Activated CD4-positive, alpha-beta memory T cell treated with anti-CD3 and anti-CD28 coated beads, Interleukin-2, amount 10 ng/mL, durations not matched to agents 7 days and 5 days (primary cell): ENCODE data around the gene SLC6A9. TPM values are rescaled to one million over a fixed set of nuclear protein-coding genes. Genes with fewer than 3 reads are reported as not detected.

Experiments used
- CTCF ChIA-PET: fragments of 350-600 bp; sonication (Branson Sonifier 250); formaldehyde crosslinking; loops from one replicate; lab custom pipeline; 2021; ENCODE audit warnings: antibody characterized with exemption, inconsistent platforms; lab: Charles Lee
- POLR2A ChIA-PET: fragments of 350-600 bp; sonication (Branson Sonifier 250); formaldehyde crosslinking; loops from one replicate; lab custom pipeline; 2021; ENCODE audit warnings: antibody characterized with exemption; lab: Charles Lee
- DNase-seq: peaks from one replicate; pipeline ENCODE4 v3.0.0-alpha.2; 2020
- H3K27ac Mint-ChIP-seq: one replicate; pipeline ENCODE4 v1.8.0; 2021; ENCODE audit warnings: mild to moderate bottlenecking, mixed read lengths
- H3K27me3 Mint-ChIP-seq: one replicate; pipeline ENCODE4 v1.8.0; 2021; ENCODE audit warnings: mixed read lengths
- H3K36me3 Mint-ChIP-seq: one replicate; pipeline ENCODE4 v1.8.0; 2021; ENCODE audit warnings: low read depth, mixed read lengths
- H3K4me1 Mint-ChIP-seq: one replicate; pipeline ENCODE4 v1.8.0; 2021; ENCODE audit warnings: mixed read lengths
- H3K4me3 Mint-ChIP-seq: one replicate; pipeline ENCODE4 v1.8.0; 2021; ENCODE audit warnings: mild to moderate bottlenecking, mixed read lengths
- H3K9me3 Mint-ChIP-seq: one replicate; pipeline ENCODE4 v1.8.0; 2021; ENCODE audit warnings: mixed read lengths
- total RNA-seq, 2 experiments: library from RNA; stranded (reverse); gene quantifications; one replicate each; pipeline ENCODE4 v1.2.3, GENCODE V29; 2021

SLC6A9 gene
- total RNA-seq, 2 experiments from 2014 or later: 4.8 to 5.7 TPM

DNA sequence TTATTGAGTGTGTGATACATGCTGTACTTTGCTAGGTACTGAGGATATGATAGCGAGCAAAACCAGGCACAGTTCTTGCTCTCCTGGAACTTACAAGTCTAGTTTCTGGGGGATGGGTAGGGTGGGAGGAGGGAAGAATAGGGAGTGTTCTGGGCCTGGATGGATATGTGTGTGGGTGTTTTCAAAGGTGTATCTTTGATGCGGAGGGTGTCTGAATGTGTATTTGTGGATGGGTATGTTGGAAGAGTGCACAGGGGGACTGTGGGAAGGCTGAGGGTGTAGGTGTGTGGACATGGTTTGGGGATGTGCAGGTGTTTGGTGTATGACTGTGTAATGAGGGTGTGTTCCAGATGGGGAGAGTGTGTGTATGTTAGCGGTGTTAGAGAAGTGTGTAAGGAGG is 65.9 kb downstream of the SLC6A9 start:
- ChIA-PET CTCF (no interaction called here), POLR2A (no interaction called here)
- H3K27me3 Mint-ChIP-seq: no peaks in the 10 kb centered on the region
- no peaks in the 10 kb centered on the region for H3K9me3 Mint-ChIP-seq
- no peak overlapping the region for H3K27ac Mint-ChIP-seq
- H3K4me3 Mint-ChIP-seq: no peak overlapping the region
- peaks cover 19% of the 10 kb centered on the region for H3K4me1 Mint-ChIP-seq
- DNase-seq: no peak
- H3K36me3 Mint-ChIP-seq: peaks cover 6% of the 10 kb centered on the region

- Mint-ChIP-seq H3K9me3 (no peaks in the 10 kb centered on the region), H3K27ac (no peak overlapping the region), H3K4me1 (peaks cover 6% of the 10 kb centered on the region), H3K4me3 (no peak overlapping the region), H3K36me3 (peaks cover 6% of the 10 kb centered on the region), H3K27me3 (no peaks in the 10 kb centered on the region)
- ChIA-PET CTCF (interaction anchor here (0.6 to 1.2 kb wide), 2 partner anchors 31 to 40 kb away, joined by 3 read pairs; no protein-coding TSS in a partner anchor), POLR2A (interaction anchor here (1.1 kb wide), 1 partner anchor 11 kb away, joined by 3 read pairs; the partner anchor contains the start of gene ATP6V0B)
- DNase-seq: no peak
Measured at GRCh38 chr1:43963890-43964289, 67.4 kb downstream of the SLC6A9 start.

DNA sequence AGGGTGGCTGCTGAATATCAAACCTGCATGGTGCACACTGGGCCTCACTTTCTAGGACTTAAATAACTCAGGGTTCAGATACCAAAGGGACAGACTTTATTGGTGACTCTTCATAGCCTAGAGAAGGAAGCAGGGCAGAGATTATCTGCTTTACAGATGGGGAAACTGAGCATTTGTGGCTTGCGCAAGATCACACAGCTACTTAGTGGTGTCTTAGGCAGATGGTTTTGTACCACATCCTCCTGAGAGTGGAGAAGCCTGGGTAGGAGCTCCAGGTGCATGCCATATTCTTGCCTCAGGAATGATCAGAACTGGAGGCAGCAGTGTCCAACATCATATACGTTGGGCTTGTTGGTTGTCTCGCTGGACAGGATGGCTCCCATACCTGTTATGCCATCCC is 68.3 kb downstream of the SLC6A9 start:
- H3K27me3 Mint-ChIP-seq: no peaks in the 10 kb centered on the region
- H3K4me3 Mint-ChIP-seq: no peak overlapping the region
- no peaks in the 10 kb centered on the region for H3K9me3 Mint-ChIP-seq
- peaks cover 6% of the 10 kb centered on the region for H3K36me3 Mint-ChIP-seq
- CTCF ChIA-PET: no interaction called here
- H3K27ac Mint-ChIP-seq: no peak overlapping the region
- no peak for DNase-seq
- POLR2A ChIA-PET: no interaction called here
- peaks cover 3% of the 10 kb centered on the region for H3K4me1 Mint-ChIP-seq

DNA sequence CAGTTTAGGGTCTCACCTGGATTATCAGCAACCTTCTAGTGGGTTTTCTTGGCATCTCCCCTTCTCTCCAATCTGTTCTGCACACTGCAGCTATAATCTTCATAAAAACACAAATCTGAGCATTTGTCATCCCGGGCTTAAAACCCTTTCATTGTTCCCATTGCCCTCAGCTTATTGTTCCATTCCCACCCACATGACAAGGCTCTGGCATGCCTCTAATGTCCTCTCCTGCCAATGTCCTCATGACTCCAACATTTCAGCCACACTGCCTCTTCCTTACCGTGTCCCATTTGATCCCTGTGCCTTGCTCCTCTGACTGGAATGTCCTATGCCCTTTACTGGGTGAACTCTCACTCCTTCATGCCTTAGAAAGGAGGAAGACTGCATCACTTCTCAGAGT is 68.9 kb downstream of the SLC6A9 start:
- Mint-ChIP-seq H3K36me3 (peaks cover 8% of the 10 kb centered on the region), H3K4me1 (peaks cover 3% of the 10 kb centered on the region), H3K27me3 (no peaks in the 10 kb centered on the region), H3K4me3 (no peak overlapping the region), H3K9me3 (no peaks in the 10 kb centered on the region), H3K27ac (no peak overlapping the region)
- no peak for DNase-seq
- CTCF ChIA-PET: no interaction called here
- POLR2A ChIA-PET: no interaction called here

- Mint-ChIP-seq H3K27ac (no peak overlapping the region), H3K9me3 (no peaks in the 10 kb centered on the region), H3K4me1 (peaks cover 3% of the 10 kb centered on the region), H3K27me3 (no peaks in the 10 kb centered on the region), H3K4me3 (no peak overlapping the region), H3K36me3 (peaks cover 10% of the 10 kb centered on the region)
- ChIA-PET POLR2A (no interaction called here), CTCF (no interaction called here)
- no peak for DNase-seq
Measured at GRCh38 chr1:43961692-43962091, 69.6 kb downstream of the SLC6A9 start.

DNA sequence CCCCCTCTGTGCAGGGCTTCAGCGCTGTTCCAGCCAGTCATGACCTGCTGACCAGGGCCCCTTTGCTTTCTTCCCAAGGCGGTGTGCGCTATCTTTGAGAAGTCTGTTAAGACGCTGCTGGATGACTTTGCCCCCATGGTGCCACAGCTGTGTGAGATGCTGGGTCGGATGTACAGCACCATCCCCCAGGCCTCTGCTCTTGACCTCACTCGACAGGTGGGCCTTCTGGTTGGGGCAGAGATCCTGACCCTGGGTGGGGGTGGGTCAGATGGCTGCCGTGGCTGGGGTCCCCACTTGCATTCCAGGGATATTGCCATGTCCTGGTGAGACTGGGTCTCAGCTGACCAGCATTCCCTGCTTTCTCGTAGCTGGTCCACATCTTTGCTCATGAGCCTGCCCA is 70.5 kb downstream of the SLC6A9 start:
- POLR2A ChIA-PET: no interaction called here
- CTCF ChIA-PET: no interaction called here

DNA sequence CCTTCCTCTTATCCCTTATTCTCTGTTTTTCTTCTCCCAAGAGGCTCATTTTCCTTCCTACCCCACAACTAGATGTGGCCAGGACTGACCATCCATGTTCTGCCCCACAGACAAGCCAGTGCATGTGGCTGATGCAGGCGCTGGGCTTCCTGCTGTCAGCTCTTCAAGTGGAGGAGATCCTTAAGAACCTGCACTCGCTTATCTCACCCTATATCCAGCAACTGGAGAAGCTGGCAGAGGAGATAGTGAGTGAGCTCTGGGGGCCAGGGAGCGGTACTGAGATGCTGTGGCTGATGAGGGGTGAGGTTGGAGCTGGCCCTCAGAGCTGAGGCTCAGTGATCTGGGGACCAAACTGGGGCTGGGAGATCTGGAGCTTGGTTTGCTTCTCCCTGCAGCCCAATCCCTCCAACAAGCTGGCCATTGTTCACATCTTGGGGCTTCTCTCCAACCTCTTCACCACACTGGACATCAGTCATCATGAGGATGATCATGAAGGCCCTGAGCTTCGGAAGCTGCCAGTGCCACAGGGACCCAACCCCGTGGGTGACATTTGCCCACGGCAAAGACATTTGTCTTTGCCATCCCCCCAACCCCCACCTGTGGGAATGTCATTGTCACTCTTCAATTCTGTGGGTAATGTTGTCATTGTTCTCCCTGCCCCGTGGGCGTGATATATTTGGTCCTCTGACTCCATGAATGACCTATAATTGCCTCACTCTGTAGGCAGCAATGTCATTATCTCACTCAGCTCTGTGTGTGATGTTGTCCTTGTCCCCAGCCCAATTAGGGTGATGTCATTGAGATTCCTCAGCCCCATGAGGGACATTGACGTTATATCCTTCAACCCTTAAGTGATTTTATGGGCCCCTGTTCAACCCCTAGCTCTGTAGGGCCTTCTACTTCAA is 72.7 kb downstream of the SLC6A9 start:
- DNase-seq: no peak
- H3K4me3 Mint-ChIP-seq: no peak overlapping the region
- H3K27ac Mint-ChIP-seq: no peak overlapping the region
- H3K36me3 Mint-ChIP-seq: peaks cover 10% of the 10 kb centered on the region
- ChIA-PET CTCF (interaction anchor here (1.4 kb wide), 1 partner anchor 17 kb away, joined by 4 read pairs; the partner anchor contains the start of gene ATP6V0B), POLR2A (interaction anchor here (1.1 to 2.3 kb wide), 2 partner anchors 11 to 12 kb away, joined by 3 to 7 read pairs; partner anchors contain the start of genes DPH2 and IPO13)
- H3K4me1 Mint-ChIP-seq: peaks cover 3% of the 10 kb centered on the region
- H3K27me3 Mint-ChIP-seq: no peaks in the 10 kb centered on the region
- no peaks in the 10 kb centered on the region for H3K9me3 Mint-ChIP-seq

More for the DNA sequence above, 70.5 kb downstream of the SLC6A9 start:
- Mint-ChIP-seq H3K27me3 (no peaks in the 10 kb centered on the region), H3K27ac (no peak overlapping the region), H3K36me3 (peaks cover 10% of the 10 kb centered on the region), H3K4me1 (peaks cover 3% of the 10 kb centered on the region), H3K4me3 (no peak overlapping the region), H3K9me3 (no peaks in the 10 kb centered on the region)
- no peak for DNase-seq

DNA sequence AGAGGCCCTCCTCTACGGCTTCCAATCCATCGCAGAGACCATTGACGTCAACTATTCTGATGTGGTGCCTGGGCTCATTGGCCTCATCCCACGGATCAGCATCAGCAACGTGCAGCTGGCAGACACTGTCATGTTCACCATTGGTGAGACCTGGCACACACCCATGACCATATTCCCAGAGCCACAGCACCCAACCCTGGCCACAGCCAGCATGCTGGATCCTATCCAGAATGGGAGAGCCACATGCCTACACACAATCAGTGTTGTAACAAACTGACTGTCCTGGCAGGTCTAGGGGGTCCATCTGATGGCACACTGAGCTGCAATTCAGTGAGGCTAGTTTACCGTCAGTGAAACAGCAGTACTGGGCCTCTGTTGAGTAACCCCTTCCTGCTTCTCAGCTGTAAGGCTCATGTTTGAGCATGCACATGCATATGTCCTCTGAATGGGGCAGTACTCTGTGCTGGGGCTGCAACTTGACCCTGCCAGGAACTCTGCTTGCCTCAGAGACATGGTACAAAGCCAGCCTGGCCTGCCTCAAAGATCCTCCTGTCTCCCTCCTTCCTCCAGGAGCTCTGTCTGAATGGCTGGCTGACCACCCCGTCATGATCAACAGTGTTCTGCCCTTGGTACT is 73.7 kb downstream of the SLC6A9 start:
- Mint-ChIP-seq H3K27me3 (no peaks in the 10 kb centered on the region), H3K36me3 (peaks cover 10% of the 10 kb centered on the region), H3K9me3 (no peaks in the 10 kb centered on the region), H3K27ac (no peak overlapping the region), H3K4me1 (peaks cover 2% of the 10 kb centered on the region), H3K4me3 (no peak overlapping the region)
- POLR2A ChIA-PET: interaction anchor here (1.1 to 2.3 kb wide), 2 partner anchors 11 to 12 kb away, joined by 3 to 7 read pairs; partner anchors contain the start of genes DPH2 and IPO13
- no peak for DNase-seq
- CTCF ChIA-PET: no interaction called here

DNA sequence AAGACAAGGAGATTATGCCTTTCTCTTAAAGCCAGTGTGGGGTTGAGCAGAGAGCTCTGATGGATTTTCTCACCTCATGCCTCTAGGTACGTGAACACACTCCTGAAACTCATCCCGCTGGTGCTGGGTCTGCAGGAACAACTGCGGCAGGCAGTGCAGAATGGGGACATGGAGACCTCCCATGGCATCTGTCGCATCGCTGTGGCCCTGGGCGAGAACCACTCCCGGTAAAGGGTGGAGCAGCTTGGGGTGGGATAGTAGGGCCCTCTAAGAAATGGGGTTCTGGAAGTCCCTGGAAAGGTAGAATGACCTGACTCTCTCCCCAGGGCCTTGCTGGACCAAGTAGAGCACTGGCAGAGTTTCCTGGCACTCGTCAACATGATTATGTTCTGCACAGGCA is 75.0 kb downstream of the SLC6A9 start:
- no peak overlapping the region for H3K27ac Mint-ChIP-seq
- H3K4me1 Mint-ChIP-seq: no peaks in the 10 kb centered on the region
- ChIA-PET POLR2A (interaction anchor here (1.4 kb wide), 1 partner anchor 9 kb away, joined by 4 read pairs; no protein-coding TSS in a partner anchor), CTCF (interaction anchor here (2.5 kb wide), 1 partner anchor 21 kb away, joined by 8 read pairs; no protein-coding TSS in a partner anchor)
- H3K27me3 Mint-ChIP-seq: no peaks in the 10 kb centered on the region
- H3K4me3 Mint-ChIP-seq: no peak overlapping the region
- H3K36me3 Mint-ChIP-seq: peaks cover 6% of the 10 kb centered on the region
- H3K9me3 Mint-ChIP-seq: no peaks in the 10 kb centered on the region
- DNase-seq: no peak

DNA sequence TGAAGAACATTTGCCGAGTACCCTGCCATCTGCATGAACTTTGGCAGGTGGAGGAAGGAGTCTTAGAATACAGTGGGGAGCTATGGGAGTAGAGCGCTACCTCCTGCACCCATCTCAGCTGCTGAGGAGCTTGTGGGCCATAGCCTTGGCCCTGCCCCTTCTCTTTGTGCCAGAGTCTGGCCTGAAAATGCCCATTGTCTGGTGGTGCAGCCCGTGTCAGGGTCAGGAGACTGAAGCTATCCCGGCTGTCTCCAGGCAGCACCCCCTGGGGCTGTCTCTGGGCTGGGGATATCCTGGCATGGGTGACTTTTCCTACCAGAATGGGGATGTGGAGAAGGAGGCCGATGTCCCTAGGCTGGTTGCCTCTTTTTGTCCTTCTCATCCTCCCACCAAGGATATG is 77.2 kb downstream of the SLC6A9 start:
- Mint-ChIP-seq H3K36me3 (peaks cover 11% of the 10 kb centered on the region), H3K4me3 (no peak overlapping the region), H3K4me1 (peaks cover 5% of the 10 kb centered on the region), H3K27ac (no peak overlapping the region), H3K27me3 (no peaks in the 10 kb centered on the region), H3K9me3 (no peaks in the 10 kb centered on the region)
- ChIA-PET POLR2A (no interaction called here), CTCF (no interaction called here)
- DNase-seq: no peak

DNA sequence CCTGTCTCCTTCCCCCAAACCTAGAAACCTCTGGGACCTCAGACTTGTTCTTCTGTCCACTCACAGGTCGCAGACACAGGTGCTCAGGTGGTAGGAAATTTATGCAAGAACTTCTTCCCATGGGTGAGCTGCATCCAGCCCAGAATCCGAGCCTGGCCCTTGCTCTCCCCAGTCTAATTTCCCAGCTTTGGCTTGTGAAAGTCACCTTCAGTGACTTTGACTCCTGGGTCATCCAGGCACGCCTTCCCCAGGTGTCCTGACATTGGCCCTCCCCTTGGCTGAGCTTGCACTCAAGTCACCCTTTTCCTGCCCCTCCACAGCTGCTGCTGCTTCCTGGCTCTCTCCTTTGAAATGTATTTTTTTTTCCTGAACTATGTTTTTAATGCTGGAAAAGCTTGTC is 77.9 kb downstream of the SLC6A9 start:
- Mint-ChIP-seq H3K27ac (no peak overlapping the region), H3K27me3 (no peaks in the 10 kb centered on the region), H3K9me3 (no peaks in the 10 kb centered on the region), H3K4me1 (peaks cover 10% of the 10 kb centered on the region), H3K36me3 (peaks cover 11% of the 10 kb centered on the region), H3K4me3 (no peak overlapping the region)
- ChIA-PET CTCF (no interaction called here), POLR2A (no interaction called here)
- no peak for DNase-seq

DNA sequence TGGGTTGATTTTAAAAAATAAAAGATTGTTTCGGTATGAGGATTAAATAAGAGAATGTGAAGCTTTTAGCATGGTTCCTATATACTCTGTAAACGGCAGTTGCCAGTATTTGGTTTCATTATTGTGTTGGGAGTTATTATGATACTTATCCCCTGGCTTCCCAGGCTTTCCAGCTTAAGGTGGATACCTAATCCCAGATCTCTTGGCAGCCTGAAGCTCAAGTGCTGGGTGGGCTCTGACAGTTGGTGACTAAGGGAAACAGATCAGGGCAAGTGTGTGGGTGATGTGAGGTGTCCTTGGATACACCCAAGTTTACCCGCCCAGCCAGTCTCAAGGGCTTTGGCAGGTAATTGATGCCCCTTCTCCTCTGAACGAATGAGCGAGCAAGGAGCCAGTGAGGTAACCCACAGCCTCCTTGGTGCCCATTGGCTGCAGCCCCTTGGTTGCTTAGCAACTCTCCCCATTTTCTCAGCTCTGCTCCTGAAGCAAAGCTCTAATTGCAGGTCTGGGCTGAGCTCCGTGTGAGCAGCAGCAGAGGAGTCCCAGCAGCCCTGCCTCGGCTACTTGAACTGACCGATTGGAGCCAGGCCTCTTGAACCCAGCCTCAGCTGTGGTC is 78.4 kb downstream of the SLC6A9 start:
- H3K4me3 Mint-ChIP-seq: no peak overlapping the region

More for the DNA sequence above, 78.4 kb downstream of the SLC6A9 start:
- Mint-ChIP-seq H3K27me3 (no peaks in the 10 kb centered on the region), H3K27ac (no peak overlapping the region), H3K36me3 (peaks cover 11% of the 10 kb centered on the region), H3K9me3 (no peaks in the 10 kb centered on the region), H3K4me1 (peaks cover 16% of the 10 kb centered on the region)
- POLR2A ChIA-PET: no interaction called here
- CTCF ChIA-PET: no interaction called here
- DNase-seq: no peak
